DND-41 (cell line): ENCODE data around the gene HSPA1A.

Experiments
- ATAC-seq: fragments of 200-7000 bp; cut with Tn5 transposase; 3 replicates; pipeline ENCODE4 v1.9.1; 2021; ENCODE audit warnings: low read depth; ENCODE audit not compliant: insufficient read depth
- DNase-seq: peaks from one replicate; pipeline ENCODE4 v3.0.0-alpha.2; 2020
- H2AFZ ChIP-seq: 2 replicates; pipeline ENCODE4 v1.6.0; 2012; ENCODE audit warnings: low read depth, low read length
- H3K27ac ChIP-seq: 2 replicates; pipeline ENCODE4 v1.5.1; 2012; ENCODE audit warnings: low read length, inconsistent platforms
- H3K27me3 ChIP-seq: fragments of 200-600 bp; sonication (generic); 2 replicates; pipeline ENCODE4 v1.6.0; 2012; ENCODE audit warnings: low read length, mild to moderate bottlenecking, inconsistent platforms; ENCODE audit not compliant: insufficient read depth, poor library complexity
- H3K36me3 ChIP-seq: 2 replicates; pipeline ENCODE4 v1.5.1; 2012; ENCODE audit warnings: low read length, inconsistent platforms; ENCODE audit not compliant: insufficient read depth
- H3K4me1 ChIP-seq: 2 replicates; pipeline ENCODE4 v1.5.1; 2012; ENCODE audit warnings: mild to moderate bottlenecking, low read length; ENCODE audit not compliant: insufficient read depth
- H3K4me2 ChIP-seq: 2 replicates; pipeline ENCODE4 v1.6.0; 2012; ENCODE audit warnings: mild to moderate bottlenecking, moderate library complexity, low read length, inconsistent platforms; ENCODE audit not compliant: insufficient read depth
- H3K4me3 ChIP-seq, 2 experiments: fragments of 200-600 bp in 1 of 2; shearing (Covaris generic) in 1 of 2; 2 replicates each; pipeline ENCODE4 v1.5.1; 2012 to 2016; ENCODE audit warnings: inconsistent platforms in 2 of 2, low read length in 2 of 2, mild to moderate bottlenecking in 2 of 2, low read depth in 1 of 2, moderate library complexity in 1 of 2
- H3K79me2 ChIP-seq: 2 replicates; pipeline ENCODE4 v1.6.0; 2012; ENCODE audit warnings: low read length, inconsistent platforms; ENCODE audit not compliant: insufficient read depth
- H3K9ac ChIP-seq: 2 replicates; pipeline ENCODE4 v1.6.0; 2012; ENCODE audit warnings: low read depth, mild to moderate bottlenecking, inconsistent platforms, low read length, moderate library complexity
- H3K9me3 ChIP-seq: 2 replicates; pipeline ENCODE4 v1.5.1; 2012; ENCODE audit warnings: low read length, moderate library complexity, mild to moderate bottlenecking, inconsistent platforms; ENCODE audit not compliant: insufficient read depth, severe bottlenecking
- H4K20me1 ChIP-seq: 2 replicates; pipeline ENCODE4 v1.6.0; 2012; ENCODE audit warnings: low read length; ENCODE audit not compliant: insufficient read depth
- EZH2 ChIP-seq: IDR thresholded peaks from 3 replicates; pipeline ENCODE4 v1.6.1; 2012; ENCODE audit warnings: borderline replicate concordance, low read depth, mild to moderate bottlenecking, moderate library complexity, low read length, inconsistent platforms; ENCODE audit not compliant: severe bottlenecking
- TF ChIP-seq, protein P1 (sequence below): IDR thresholded peaks from 2 replicates; pipeline ENCODE4 v1.5.1; 2012; ENCODE audit warnings: borderline replicate concordance, low read length, moderate library complexity, mild to moderate bottlenecking; ENCODE audit not compliant: poor library complexity, severe bottlenecking; ENCODE audit errors: extremely low read depth

HSPA1A gene

DNA sequence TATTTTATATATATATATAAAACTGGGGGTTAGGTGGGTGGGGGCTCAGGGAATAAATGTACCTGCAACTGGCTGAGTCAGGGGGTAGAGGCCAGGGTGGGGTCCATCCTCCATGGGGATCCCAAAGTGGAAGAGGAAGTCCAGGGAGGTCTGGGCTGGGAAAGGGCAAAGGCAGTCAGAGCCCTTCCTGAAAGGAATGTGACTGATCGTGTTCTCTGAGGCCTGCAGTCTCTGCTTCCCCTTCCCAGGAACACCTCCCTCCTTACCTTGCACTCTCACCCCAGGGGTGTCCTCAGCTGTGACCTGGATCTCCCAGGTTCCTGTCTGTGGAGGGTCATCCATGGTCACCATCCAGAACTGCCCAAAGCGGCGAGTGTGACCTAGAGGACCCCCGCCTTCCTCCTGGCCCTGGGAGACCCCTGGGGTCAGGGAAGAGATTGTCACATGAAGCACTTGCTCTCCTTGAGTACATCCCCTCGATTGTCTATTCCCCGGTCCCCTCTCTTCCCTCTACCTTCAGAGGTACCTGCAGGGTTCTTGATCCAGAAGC lies 48.2 kb upstream of the HSPA1A start:
- Histone ChIP-seq H3K4me3 (no peak overlapping the region), H4K20me1 (peaks cover 4% of the 10 kb centered on the region; the same call in 1 of the 2 replicates), H3K9ac (no peak overlapping the region), H3K9me3 (no peaks in the 10 kb centered on the region), H3K79me2 (no peaks in the 10 kb centered on the region), H3K4me2 (no peak overlapping the region), H3K36me3 (peaks cover 22% of the 10 kb centered on the region), H2AFZ (no peak overlapping the region), H3K27me3 (no peaks in the 10 kb centered on the region), H3K27ac (no peak overlapping the region), H3K4me1 (peaks cover 4% of the 10 kb centered on the region; the same call in 1 of the 2 replicates)
- DNase-seq (no peak), ATAC-seq (no peak)
- TF ChIP-seq, protein P1, sequence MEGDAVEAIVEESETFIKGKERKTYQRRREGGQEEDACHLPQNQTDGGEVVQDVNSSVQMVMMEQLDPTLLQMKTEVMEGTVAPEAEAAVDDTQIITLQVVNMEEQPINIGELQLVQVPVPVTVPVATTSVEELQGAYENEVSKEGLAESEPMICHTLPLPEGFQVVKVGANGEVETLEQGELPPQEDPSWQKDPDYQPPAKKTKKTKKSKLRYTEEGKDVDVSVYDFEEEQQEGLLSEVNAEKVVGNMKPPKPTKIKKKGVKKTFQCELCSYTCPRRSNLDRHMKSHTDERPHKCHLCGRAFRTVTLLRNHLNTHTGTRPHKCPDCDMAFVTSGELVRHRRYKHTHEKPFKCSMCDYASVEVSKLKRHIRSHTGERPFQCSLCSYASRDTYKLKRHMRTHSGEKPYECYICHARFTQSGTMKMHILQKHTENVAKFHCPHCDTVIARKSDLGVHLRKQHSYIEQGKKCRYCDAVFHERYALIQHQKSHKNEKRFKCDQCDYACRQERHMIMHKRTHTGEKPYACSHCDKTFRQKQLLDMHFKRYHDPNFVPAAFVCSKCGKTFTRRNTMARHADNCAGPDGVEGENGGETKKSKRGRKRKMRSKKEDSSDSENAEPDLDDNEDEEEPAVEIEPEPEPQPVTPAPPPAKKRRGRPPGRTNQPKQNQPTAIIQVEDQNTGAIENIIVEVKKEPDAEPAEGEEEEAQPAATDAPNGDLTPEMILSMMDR: no peak
- TF ChIP-seq EZH2: no peak

DNA sequence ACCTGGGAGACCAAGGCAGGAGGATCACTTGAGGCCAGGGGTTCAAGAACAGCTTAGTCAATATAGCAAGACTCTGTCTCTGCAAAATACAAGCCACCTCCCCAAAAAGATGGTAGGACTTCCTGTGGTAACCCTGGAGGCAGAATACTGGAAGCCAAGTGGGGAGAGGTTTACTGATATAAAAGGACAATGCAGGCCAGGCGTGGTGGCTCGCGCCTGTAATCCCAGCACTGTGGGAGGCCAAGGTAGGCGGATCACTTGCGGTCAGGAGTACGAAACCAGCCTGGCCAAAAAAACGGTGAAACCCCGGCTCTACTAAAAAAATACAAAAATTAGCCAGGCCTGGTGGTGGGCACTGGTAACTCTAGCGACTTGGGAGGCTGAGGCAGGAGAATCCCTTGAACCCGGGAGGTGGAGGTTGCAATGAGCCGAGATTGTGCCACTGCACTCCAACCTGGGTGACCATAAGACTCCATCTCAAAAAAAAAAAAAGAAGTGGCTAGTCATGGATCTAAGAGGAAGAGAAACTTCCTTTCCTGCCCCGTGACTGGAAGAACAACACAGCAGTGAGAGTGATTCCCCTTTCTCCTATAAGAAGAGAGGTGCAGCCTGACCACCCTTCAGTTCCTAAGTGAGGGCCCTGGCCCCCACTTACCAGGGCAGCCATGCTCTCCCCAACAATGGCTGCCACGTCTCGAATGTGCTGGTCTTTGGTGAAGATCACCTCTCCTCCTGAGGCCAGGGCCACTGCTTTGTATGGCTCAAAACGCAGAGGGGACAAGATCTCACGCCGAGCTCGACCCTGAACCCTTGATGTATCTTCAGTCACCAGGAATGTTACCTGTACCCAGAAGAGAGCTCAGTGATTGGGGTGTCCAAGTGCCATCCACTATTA lies 46.7 kb upstream of the HSPA1A start:
- Histone ChIP-seq H3K27me3 (no peaks in the 10 kb centered on the region), H3K9ac (no peak overlapping the region), H3K4me3 (no peak overlapping the region), H3K36me3 (peaks cover 7% of the 10 kb centered on the region), H3K4me1 (peaks cover 16% of the 10 kb centered on the region), H2AFZ (no peak overlapping the region), H3K9me3 (no peaks in the 10 kb centered on the region), H3K79me2 (no peaks in the 10 kb centered on the region), H3K27ac (no peak overlapping the region), H4K20me1 (0 out of 2 replicates have a peak, but pooled peaks cover under 1% of the 10 kb centered on the region), H3K4me2 (no peak overlapping the region)
- no peak for ATAC-seq
- no peak for DNase-seq
- TF ChIP-seq EZH2: no peak
- TF ChIP-seq, protein P1: no peak

DNA sequence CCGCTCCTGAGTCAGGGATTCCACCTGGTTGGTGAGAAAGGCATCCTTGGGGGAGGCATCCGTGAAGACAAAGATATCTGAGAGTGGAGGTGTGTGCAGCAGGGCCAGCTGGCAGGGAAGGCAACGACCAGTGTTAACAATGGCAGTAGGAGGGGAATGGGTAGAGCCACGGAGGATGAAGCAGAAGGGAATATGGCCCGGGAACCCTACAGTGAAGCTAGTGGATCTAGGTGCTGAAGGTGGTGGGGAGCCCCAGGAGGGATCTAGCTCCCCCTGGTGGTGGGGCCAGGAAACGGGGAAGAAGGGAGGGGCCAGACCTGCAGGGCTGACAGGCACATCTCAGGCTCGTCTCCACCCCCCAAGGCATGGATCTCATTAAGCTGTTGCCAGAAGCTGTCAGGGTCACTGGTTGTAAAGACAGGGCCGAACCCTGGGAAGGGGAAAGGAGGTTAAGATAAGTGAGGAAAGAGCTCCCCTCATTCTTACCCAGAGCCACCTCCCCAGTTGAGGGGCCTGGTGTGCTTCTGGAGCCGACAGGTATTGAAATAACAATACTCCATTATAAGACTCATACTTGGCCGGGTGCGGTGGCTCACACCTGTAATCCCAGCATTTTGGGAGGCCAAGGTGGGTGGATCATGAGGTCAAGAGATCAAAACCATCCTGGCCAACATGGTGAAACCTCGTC lies 45.5 kb upstream of the HSPA1A start:
- Histone ChIP-seq H2AFZ (no peak overlapping the region), H3K4me1 (peaks cover 16% of the 10 kb centered on the region), H3K4me2 (no peak overlapping the region), H3K27ac (no peak overlapping the region), H3K4me3 (no peak overlapping the region), H3K9me3 (no peaks in the 10 kb centered on the region), H3K27me3 (no peaks in the 10 kb centered on the region), H3K79me2 (no peaks in the 10 kb centered on the region), H4K20me1 (no peaks in the 10 kb centered on the region), H3K9ac (no peak overlapping the region), H3K36me3 (no peaks in the 10 kb centered on the region)
- DNase-seq: peak; percentile 83
- TF ChIP-seq, protein P1: peak; percentile 93
- no peak for TF ChIP-seq EZH2
- ATAC-seq: peak; percentile 78
